Measurements from ENCODE around the gene CD300LF.

The CD300LF gene
- total RNA-seq = 0 to 0.31 reads per million in 2 donors

- DNase-seq = no peak
Measured at GRCh38 chr17:74712756-74713155, at the start of gene CD300LF. CD300LF (minus strand) TSS chr17:74712923; CDS start chr17:74712866, 57 bp downstream.

DNA sequence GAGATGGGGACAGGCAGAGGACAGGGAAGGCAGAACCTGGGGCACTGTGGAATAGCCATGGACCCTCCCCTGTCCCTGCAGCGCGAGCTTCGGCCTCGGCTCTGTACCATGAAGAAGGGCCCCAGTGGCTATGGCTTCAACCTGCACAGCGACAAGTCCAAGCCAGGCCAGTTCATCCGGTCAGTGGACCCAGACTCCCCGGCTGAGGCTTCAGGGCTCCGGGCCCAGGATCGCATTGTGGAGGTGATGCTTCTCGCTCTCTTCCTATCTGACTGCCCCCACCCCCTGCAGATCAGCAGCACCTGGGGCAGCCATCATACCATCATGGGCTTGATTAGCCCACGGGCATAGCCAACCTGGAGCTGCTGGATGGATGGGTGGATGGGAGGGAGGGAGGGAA, 49.2 kb upstream of the CD300LF start:
- no peak for DNase-seq

- DNase-seq = no peak
Measured at GRCh38 chr17:74761419-74761818, 48.7 kb upstream of the CD300LF start.

DNA sequence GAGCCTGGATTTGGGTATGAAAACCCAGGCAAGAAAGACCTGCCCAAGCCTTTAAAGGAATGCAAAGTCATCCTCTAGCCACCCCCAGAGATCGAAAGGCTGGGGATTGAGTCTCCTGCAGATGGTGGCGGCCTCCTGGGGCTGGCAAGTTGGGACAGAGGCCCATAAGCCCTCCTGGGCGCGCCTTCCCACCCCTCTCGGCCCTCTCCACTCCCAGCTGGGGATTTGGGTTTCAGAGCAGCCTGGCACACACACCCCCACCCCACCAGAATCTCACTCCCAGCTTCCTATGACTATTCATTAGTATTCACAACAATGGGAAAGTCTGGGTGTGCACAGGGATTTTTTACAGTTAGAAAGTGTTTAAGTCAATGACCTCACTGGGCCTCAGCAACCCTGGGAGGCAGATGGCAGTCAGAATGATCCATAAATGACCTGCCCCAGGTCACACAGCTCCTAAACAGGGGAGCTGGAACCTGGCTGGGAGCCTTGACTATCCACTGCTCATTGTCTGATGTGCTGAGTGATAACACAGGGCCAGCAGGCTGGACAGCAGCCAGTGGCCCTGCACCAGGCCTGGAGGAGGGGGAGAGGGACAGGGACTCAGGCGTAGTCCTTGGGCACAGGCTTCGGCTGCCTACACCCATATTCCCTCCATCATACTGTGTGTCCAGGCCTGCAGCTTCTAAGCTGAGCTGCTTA, 47.8 kb upstream of the CD300LF start:
- no peak for DNase-seq

DNA sequence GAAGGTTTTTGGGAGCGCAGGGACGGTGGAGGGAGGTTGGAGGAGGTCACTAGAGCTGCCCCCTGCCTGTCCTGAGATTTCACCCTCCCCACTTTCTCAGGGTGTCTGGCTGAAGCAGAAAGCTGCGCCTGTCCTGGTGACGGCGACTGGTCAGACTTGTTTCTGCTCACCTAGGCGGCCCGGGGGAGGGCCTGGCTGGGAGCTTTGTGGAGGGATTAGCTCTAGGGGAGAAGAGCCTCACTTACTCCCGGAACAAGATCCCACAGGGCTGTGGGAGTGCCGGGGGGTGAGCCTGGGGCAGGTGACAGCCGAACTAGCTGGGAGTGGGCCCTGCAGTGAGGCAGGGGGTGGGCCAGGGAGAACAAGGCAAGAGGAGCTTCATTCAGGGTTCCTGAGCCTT, 47.2 kb upstream of the CD300LF start:
- no peak for DNase-seq

GRCh38 chr17:74759243-74759801, 46.6 kb upstream of the CD300LF start:
- peak in 4 of 5 experiments; percentile 21 to 86 (median 57) for DNase-seq

GRCh38 chr17:74758848-74759168, 46.1 kb upstream of the CD300LF start:
- no peak for DNase-seq

GRCh38 chr17:74757931-74758847, 45.5 kb upstream of the CD300LF start:
- DNase-seq = no peak

- DNase-seq = no peak
Measured at GRCh38 chr17:74757502-74757901, 44.8 kb upstream of the CD300LF start.

DNA sequence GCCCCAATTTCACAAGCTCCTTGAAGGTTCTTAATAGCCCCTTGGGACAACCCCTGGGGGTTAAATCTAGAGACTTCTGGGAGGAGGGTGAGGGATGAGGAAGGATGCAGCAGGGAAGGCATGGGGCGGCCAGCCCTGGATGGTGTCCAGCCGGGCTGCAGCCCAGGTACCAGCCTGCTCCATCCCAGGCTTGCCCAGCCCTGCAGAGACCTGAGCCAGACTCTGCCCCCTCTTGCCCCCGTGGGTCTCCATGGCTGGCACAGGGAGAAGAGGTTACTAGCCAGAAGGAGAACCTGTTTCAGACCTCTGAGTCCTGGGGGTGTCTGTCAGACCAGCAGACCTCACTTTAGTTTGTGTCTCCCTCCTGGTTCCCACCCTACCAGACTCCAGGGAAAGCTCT, 44.2 kb upstream of the CD300LF start:
- DNase-seq = no peak

GRCh38 chr17:74755533-74755932, 42.8 kb upstream of the CD300LF start:
- DNase-seq = no peak

DNA sequence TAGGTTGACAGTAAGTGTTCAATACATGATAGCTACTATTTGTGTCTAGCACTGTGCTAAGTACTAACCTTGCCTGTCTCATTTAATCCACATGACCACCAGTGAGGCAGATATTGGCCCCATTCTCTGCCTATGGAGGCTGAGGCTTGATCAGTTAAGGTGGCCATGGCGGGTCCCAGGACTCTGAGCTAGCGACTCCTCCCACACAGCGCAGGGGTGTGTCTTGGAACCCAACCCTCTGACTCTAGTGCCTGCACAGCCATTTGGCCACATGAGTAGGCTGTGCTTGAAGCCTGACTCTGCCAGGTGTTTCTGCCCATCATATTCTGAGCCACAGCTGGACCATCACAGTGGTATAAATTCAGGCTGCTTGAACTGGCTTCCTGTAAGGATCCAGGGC, 42.1 kb upstream of the CD300LF start:
- DNase-seq = no peak

GRCh38 chr17:74752822-74753401, 40.2 kb upstream of the CD300LF start:
- DNase-seq = no peak

- no peak for DNase-seq
Measured at GRCh38 chr17:74752415-74752814, 39.7 kb upstream of the CD300LF start.

- DNase-seq = no peak
Measured at GRCh38 chr17:74750327-74751069, 37.8 kb upstream of the CD300LF start.

DNA sequence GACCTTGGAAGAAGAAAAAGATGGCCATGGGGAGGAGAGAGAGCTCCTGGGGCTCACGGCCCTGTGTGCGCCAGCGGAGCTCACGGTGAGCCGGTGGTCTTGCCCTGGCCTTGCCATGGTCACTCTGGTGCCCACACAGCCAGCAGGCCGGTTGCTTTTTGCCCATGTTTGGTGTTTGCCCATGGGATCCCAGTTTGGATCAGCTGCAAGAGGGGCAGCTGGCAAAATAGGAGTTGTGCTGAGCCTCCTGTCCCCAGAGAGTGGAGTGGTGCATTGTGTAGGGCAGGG, 37.3 kb upstream of the CD300LF start:
- no peak for DNase-seq

- DNase-seq = peak in 2 of 5 experiments; percentile 31 to 66
Measured at GRCh38 chr17:74749279-74750038, 36.7 kb upstream of the CD300LF start.

- DNase-seq = peak; percentile 87 to 96 (median 90)
Measured at GRCh38 chr17:74748529-74749278, 36.0 kb upstream of the CD300LF start, which contains the start of gene NHERF1. NHERF1 (plus strand) TSS chr17:74748628; CDS start chr17:74748847, 219 bp downstream.

DNA sequence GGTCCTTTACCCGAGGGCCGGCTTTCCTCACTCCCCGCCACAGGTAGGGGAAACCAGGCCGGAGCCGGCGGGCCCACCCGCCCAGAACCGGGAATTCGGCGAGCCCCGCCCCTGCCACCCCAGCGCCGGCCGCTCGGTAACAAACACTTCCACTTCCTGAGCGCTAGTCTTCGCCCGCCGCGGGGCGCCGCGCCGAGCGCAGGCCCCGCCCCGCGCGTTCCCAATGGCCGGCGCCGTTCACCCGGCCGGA, 35.5 kb upstream of the CD300LF start:
- no peak for DNase-seq

DNA sequence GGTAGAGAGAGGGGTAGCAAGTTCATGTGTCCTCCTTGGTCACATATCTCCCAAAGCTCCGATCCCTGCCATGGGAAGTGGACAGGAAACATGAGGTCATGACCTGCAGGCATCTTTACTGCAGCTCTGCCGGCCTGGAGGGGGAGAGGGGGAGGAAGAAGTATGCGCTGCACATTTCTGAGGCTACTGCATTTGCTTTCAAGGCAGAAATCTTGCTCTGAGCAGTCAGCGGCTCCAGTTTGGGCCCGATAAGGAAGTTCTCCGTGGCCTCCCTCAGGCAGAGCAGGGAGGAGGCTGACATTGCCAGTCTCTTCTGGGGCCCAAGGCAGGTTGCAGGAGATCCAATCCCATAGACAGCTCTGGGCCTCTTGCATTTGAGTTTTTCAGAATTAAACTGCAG, 34.2 kb upstream of the CD300LF start:
- DNase-seq = no peak

- DNase-seq = no peak
Measured at GRCh38 chr17:74746376-74746775, 33.7 kb upstream of the CD300LF start.

All from T-helper 2 cell (primary cell).